H1 (cell line): Measurements from ENCODE around the gene PIGZ. TPM values are rescaled to one million over a fixed set of nuclear protein-coding genes. Genes with fewer than 3 reads are reported as not detected.

Experiments used
- CTCF ChIA-PET: fragments of 300-600 bp; sonication (Branson Sonifier 250); formaldehyde crosslinking; loops from one replicate; lab custom pipeline; 2021; ENCODE audit not compliant: partially characterized antibody; lab: Charles Lee
- POLR2A ChIA-PET: fragments of 300-600 bp; sonication (Branson Sonifier 250); formaldehyde crosslinking; loops from one replicate; lab custom pipeline; 2021; ENCODE audit warnings: inconsistent platforms; ENCODE audit not compliant: partially characterized antibody; lab: Charles Lee
- DNase-seq, 2 experiments: peaks; one replicate each; pipeline versions ENCODE4 v3.0.0 to v3.0.0-alpha.2; 2010 to 2022; ENCODE audit warnings: low spot score in 2 of 2, low read depth in 1 of 2, mixed read lengths in 1 of 2
- FAIRE-seq: peaks from 2 replicates; lab custom pipeline; 2011; peaks lifted over from hg19 to GRCh38; lab: Jason Lieb, UNC
- H2AFZ ChIP-seq: 2 replicates; pipeline ENCODE4 v1.8.1; 2012; ENCODE audit warnings: low read length, inconsistent platforms
- H2AK5ac ChIP-seq: 2 replicates; pipeline ENCODE4 v1.6.1; 2013; ENCODE audit warnings: low read depth, low read length
- H2BK120ac ChIP-seq: replicated peaks from 2 replicates; pipeline ENCODE3; 2013; ENCODE audit warnings: low read depth, low read length, inconsistent platforms
- H2BK12ac ChIP-seq: 2 replicates; pipeline ENCODE4 v1.6.1; 2013; ENCODE audit warnings: low read depth, low read length
- H2BK15ac ChIP-seq: 2 replicates; pipeline ENCODE4 v1.6.1; 2013; ENCODE audit warnings: low read length
- H2BK20ac ChIP-seq: 2 replicates; pipeline ENCODE4 v1.6.1; 2013; ENCODE audit warnings: low read length
- H2BK5ac ChIP-seq: 2 replicates; pipeline ENCODE4 v1.6.1; 2013; ENCODE audit warnings: low read depth, low read length
- H3K14ac ChIP-seq: 2 replicates; pipeline ENCODE4 v1.6.1; 2013; ENCODE audit warnings: inconsistent platforms; ENCODE audit not compliant: insufficient read length
- H3K18ac ChIP-seq: 2 replicates; pipeline ENCODE4 v1.6.1; 2013; ENCODE audit warnings: low read length; ENCODE audit errors: extremely low read depth
- H3K23ac ChIP-seq: 2 replicates; pipeline ENCODE4 v1.6.1; 2013; ENCODE audit warnings: inconsistent platforms; ENCODE audit not compliant: insufficient read length
- H3K23me2 ChIP-seq: 2 replicates; pipeline ENCODE4 v1.6.1; 2013; ENCODE audit warnings: low read depth, low read length
- H3K27ac ChIP-seq: 2 replicates; pipeline ENCODE4 v1.6.1; 2011; ENCODE audit warnings: low read depth, low read length, inconsistent platforms
- H3K27me3 ChIP-seq, 4 experiments: replicated peaks in 1 of 4; 1 replicate in 1 of 4; 2 replicates in 3 of 4; pipeline versions ENCODE4 v1.6.1 to v1.8.1; 2011 to 2013; ENCODE audit warnings: low read length in 3 of 4, mild to moderate bottlenecking in 3 of 4, inconsistent platforms in 2 of 4, mixed read lengths in 2 of 4, moderate library complexity in 1 of 4; ENCODE audit not compliant: control insufficient read depth in 3 of 4, insufficient read depth in 3 of 4; ENCODE audit errors: extremely low read depth in 1 of 4
- H3K36me3 ChIP-seq, 4 experiments: 2 replicates each; pipeline versions ENCODE4 v1.6.1 to v1.8.1; 2011 to 2013; ENCODE audit warnings: mild to moderate bottlenecking in 4 of 4, low read length in 3 of 4, moderate library complexity in 2 of 4, control low read depth in 1 of 4, inconsistent platforms in 1 of 4; ENCODE audit not compliant: insufficient read depth in 4 of 4, control insufficient read depth in 2 of 4
- H3K4ac ChIP-seq: replicated peaks from 2 replicates; pipeline ENCODE3; 2013; ENCODE audit warnings: low read length, low read depth, mixed read lengths, inconsistent platforms; ENCODE audit not compliant: insufficient read length
- H3K4me1 ChIP-seq, 4 experiments: replicated peaks in 1 of 4; 1 replicate in 1 of 4; 2 replicates in 3 of 4; pipeline versions ENCODE4 v1.6.1 to v1.8.1; 2011 to 2013; ENCODE audit warnings: low read length in 3 of 4, inconsistent platforms in 2 of 4, mixed read lengths in 1 of 4; ENCODE audit not compliant: insufficient read depth in 4 of 4, control insufficient read depth in 3 of 4
- H3K4me2 ChIP-seq, 2 experiments: 2 replicates each; pipeline versions ENCODE4 v1.6.1 to v1.8.1; 2011 to 2013; ENCODE audit warnings: low read depth in 2 of 2, low read length in 2 of 2, control low read depth in 1 of 2, inconsistent platforms in 1 of 2, mild to moderate bottlenecking in 1 of 2; ENCODE audit not compliant: insufficient read depth in 1 of 2
- H3K4me3 ChIP-seq, 4 experiments: fragments of 200-600, 300-600 bp in 1 of 4; sonication (generic), shearing (Covaris generic), sonication (Bioruptor Twin) in 1 of 4; 2 replicates each; pipeline versions ENCODE4 v1.5.1 to v1.8.1; 2011 to 2016; ENCODE audit warnings: low read length in 4 of 4, low read depth in 3 of 4, control low read depth in 2 of 4, inconsistent platforms in 2 of 4, mild to moderate bottlenecking in 2 of 4, mixed read lengths in 1 of 4, moderate library complexity in 1 of 4; ENCODE audit not compliant: insufficient read depth in 2 of 4; ENCODE audit errors: extremely low read depth in 1 of 4
- H3K56ac ChIP-seq: replicated peaks from 2 replicates; pipeline ENCODE3; 2013; ENCODE audit warnings: low read depth, mild to moderate bottlenecking, mixed read lengths, low read length, inconsistent platforms; ENCODE audit not compliant: insufficient read length
- H3K79me1 ChIP-seq: 2 replicates; pipeline ENCODE4 v1.6.1; 2013; ENCODE audit warnings: low read depth, low read length, control low read depth
- H3K79me2 ChIP-seq, 2 experiments: 2 replicates each; pipeline versions ENCODE4 v1.6.1 to v1.8.1; 2012 to 2013; ENCODE audit warnings: low read length in 2 of 2, mild to moderate bottlenecking in 2 of 2, inconsistent platforms in 1 of 2; ENCODE audit not compliant: insufficient read depth in 2 of 2, control insufficient read depth in 1 of 2
- H3K9ac ChIP-seq, 4 experiments: replicated peaks in 1 of 4; 1 replicate in 1 of 4; 2 replicates in 3 of 4; pipeline versions ENCODE4 v1.6.1 to v1.8.1; 2011 to 2013; ENCODE audit warnings: low read depth in 3 of 4, low read length in 3 of 4, control low read depth in 2 of 4, mild to moderate bottlenecking in 2 of 4, moderate library complexity in 2 of 4, inconsistent platforms in 1 of 4; ENCODE audit errors: extremely low read depth in 1 of 4
- H3K9me3 ChIP-seq, 2 experiments: 2 replicates each; pipeline versions ENCODE4 v1.6.1 to v1.8.1; 2012 to 2013; ENCODE audit warnings: mild to moderate bottlenecking in 2 of 2, moderate library complexity in 2 of 2, control low read depth in 1 of 2, inconsistent platforms in 1 of 2, low read depth in 1 of 2, low read length in 1 of 2, mixed read lengths in 1 of 2; ENCODE audit not compliant: insufficient read depth in 2 of 2
- H4K20me1 ChIP-seq, 2 experiments: replicated peaks in 1 of 2; 2 replicates each; pipeline versions ENCODE3 to v1.8.1; 2011 to 2013; ENCODE audit warnings: inconsistent platforms in 2 of 2, low read length in 2 of 2, mild to moderate bottlenecking in 1 of 2; ENCODE audit not compliant: insufficient read depth in 2 of 2, control insufficient read depth in 1 of 2
- H4K5ac ChIP-seq: 2 replicates; pipeline ENCODE4 v1.6.1; 2013; ENCODE audit warnings: low read length, low read depth, mixed read lengths, inconsistent platforms; ENCODE audit not compliant: insufficient read length
- H4K8ac ChIP-seq: 2 replicates; pipeline ENCODE4 v1.8.0; 2013; ENCODE audit warnings: mild to moderate bottlenecking, moderate library complexity, low read length, inconsistent platforms; ENCODE audit not compliant: insufficient read depth; ENCODE audit errors: extremely low read depth
- H4K91ac ChIP-seq: replicated peaks from 2 replicates; pipeline ENCODE3; 2013; ENCODE audit warnings: low read length, mixed read lengths, inconsistent platforms; ENCODE audit not compliant: insufficient read length
- BCL11A ChIP-seq, 2 experiments: IDR thresholded peaks; one replicate each; pipeline ENCODE4 v1.6.1; 2011; ENCODE audit warnings: low read depth in 2 of 2, low read length in 2 of 2, mild to moderate bottlenecking in 2 of 2
- FOSL1 ChIP-seq: IDR thresholded peaks from 2 replicates; pipeline ENCODE4 v1.6.1; 2011; ENCODE audit warnings: mild to moderate bottlenecking, low read depth, low read length, moderate library complexity; ENCODE audit not compliant: insufficient read depth
- HDAC2 ChIP-seq, 2 experiments: fragments of 300-600 bp in 1 of 2; sonication (generic) in 1 of 2; IDR thresholded peaks; 2 replicates each; pipeline ENCODE4 v1.6.1; 2011 to 2012; ENCODE audit warnings: low read depth in 2 of 2, low read length in 2 of 2, mild to moderate bottlenecking in 2 of 2, moderate library complexity in 2 of 2, borderline replicate concordance in 1 of 2, inconsistent platforms in 1 of 2
- KDM4A ChIP-seq: IDR thresholded peaks from one replicate; pipeline ENCODE4 v1.7.1; 2012; ENCODE audit warnings: low read depth, mild to moderate bottlenecking, moderate library complexity, low read length, inconsistent platforms; ENCODE audit not compliant: severe bottlenecking
- POU5F1 ChIP-seq: IDR thresholded peaks from 2 replicates; pipeline ENCODE4 v1.6.1; 2011; ENCODE audit warnings: low read depth, mild to moderate bottlenecking, low read length, moderate library complexity
- RAD21 ChIP-seq, 2 experiments: IDR thresholded peaks in 1 of 2; conservative IDR thresholded peaks in 1 of 2; 2 replicates each; pipeline ENCODE4 v1.6.1; 2011; ENCODE audit warnings: low read depth in 2 of 2, low read length in 2 of 2, improper control_type of control experiment in 1 of 2, inconsistent platforms in 1 of 2, mild to moderate bottlenecking in 1 of 2, moderate library complexity in 1 of 2
- SIRT6 ChIP-seq: IDR thresholded peaks from one replicate; pipeline ENCODE4 v1.7.1; 2012; ENCODE audit warnings: low read length, inconsistent platforms
- SIX5 ChIP-seq: IDR thresholded peaks from 2 replicates; pipeline ENCODE4 v1.6.1; 2011; ENCODE audit warnings: mild to moderate bottlenecking, low read depth, low read length
- SUZ12 ChIP-seq: fragments of 200-600 bp; sonication (generic); IDR thresholded peaks from 2 replicates; pipeline ENCODE4 v1.6.1; 2012; ENCODE audit warnings: mild to moderate bottlenecking, inconsistent platforms, low read length, moderate library complexity, mixed read lengths
- TAF1 ChIP-seq: IDR thresholded peaks from 2 replicates; pipeline ENCODE4 v1.6.1; 2011; ENCODE audit warnings: mild to moderate bottlenecking, low read depth, low read length
- WGBS, 2 experiments: shearing (Covaris generic) in 1 of 2; methylation state at CpG; one replicate each; pipeline versions ENCODE4 v1.1.6 to v1.1.7; 2013 to 2015; ENCODE audit warnings: low lambda C conversion rate in 2 of 2, mixed read lengths in 2 of 2, inconsistent platforms in 1 of 2, low coverage in 1 of 2, missing lambda C conversion rate in 1 of 2; ENCODE audit not compliant: insufficient replicate concordance in 2 of 2, insufficient coverage in 1 of 2, insufficient read length in 1 of 2; ENCODE audit errors: extremely low coverage in 1 of 2, missing lambda C conversion rate in 1 of 2; 5-methylcytosine and 5-hydroxymethylcytosine counted together
- polyA plus RNA-seq, 7 experiments: library from polyadenylated mRNA; depleted of rRNA in 3 of 7; stranded (reverse) in 5 of 7; unstranded in 2 of 7; fragments of >200 nt in 5 of 7; fragments of 200-250 nt in 2 of 7; gene quantifications; 1 replicate in 5 of 7; 2 replicates in 1 of 7; 4 replicates in 1 of 7; pipeline versions ENCODE4 v1.2.1 to v1.2.3, GENCODE V29; 2011 to 2013; ENCODE audit warnings: missing spikeins in 2 of 7, mixed read lengths in 2 of 7
- total RNA-seq: library from RNA; stranded (reverse); fragmentation: NEBNext Ultra II Directional; extraction: Animal tissue kit (Norgen Biotek cat#: 25700); gene quantifications from 2 replicates; pipeline ENCODE4 v1.2.1, GENCODE V29; 2021

PIGZ gene
- total and polyA plus RNA-seq, 2 of the 8 experiments (the other 6 are each of a cell fraction or from before 2014, with no cell fraction given), result 0.32 TPM; not detected in 1

DNA sequence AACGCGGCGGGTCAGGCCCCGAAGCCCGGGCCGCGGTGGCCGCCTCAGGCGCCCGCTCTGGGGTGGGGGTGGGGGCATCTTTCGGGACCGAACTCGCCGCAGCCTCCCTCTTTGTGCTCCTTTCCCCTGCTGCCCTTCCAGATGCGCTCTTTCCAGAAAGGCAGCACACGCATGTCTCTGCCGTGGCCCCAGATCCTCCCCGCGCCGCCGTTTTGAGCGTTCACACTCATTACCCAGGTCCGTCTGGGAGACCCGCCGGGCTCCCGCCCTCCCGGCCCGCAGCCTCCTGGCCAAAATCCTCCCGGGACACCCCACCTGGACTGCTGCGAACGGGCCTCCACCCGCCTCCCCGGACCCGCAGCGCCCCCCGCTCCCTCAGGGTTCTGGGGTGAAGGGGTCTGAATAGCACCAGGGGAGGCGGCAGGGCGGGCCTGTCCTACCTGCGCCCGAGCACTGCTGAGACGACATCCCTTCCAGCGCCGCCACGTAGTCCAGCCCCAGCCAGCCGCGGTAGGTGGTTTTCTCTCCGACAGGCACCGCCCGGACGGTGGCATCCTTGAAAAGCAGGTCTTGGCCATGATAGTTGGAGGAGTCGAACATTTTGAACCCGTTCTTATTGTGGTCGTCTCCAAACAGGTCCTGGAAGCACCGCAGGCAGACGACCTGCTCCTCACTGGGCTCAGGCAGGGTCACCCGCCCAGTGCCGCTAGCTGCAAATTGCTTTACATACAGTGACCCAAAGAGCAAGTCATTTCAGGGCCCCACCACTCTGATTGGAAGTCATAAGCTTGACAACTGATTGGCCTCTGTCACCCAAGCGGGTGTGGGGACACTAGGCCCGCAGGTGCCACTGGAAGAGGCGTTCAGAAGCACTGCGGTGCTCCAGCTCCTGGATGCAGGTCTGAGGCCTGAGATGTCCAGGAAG lies 35.1 kb upstream of the PIGZ start:
- Histone ChIP-seq H3K4me1 (peaks cover 3 to 10% (median 6%) of the 10 kb centered on the region in 4 experiments), H4K5ac (no peak overlapping the region), H4K91ac (peak overlapping the region; percentile 20), H3K4me3 (peak overlapping the region; percentile 25 to 79 (median 40)), H3K4me2 (peak overlapping the region; percentile 77 to 82), H3K36me3 (no peaks in the 10 kb centered on the region), H4K20me1 (no peaks in the 10 kb centered on the region), H2BK12ac (0 out of 2 replicates have a peak overlapping the region, but pooled peaks have one; percentile 23), H3K4ac (peak overlapping the region; percentile 36), H3K27me3 (peaks cover 0 to 17% (median 17%) of the 10 kb centered on the region in 4 experiments; a peak in 6 of 7 replicates), H2AFZ (no peak overlapping the region), H2BK120ac (no peak overlapping the region), H3K23me2 (peaks cover 6% of the 10 kb centered on the region), H3K23ac (no peak overlapping the region), H4K8ac (peak overlapping the region; percentile 82; the same call in 1 of the 2 replicates), H2BK15ac (peak overlapping the region; percentile 53; the same call in 1 of the 2 replicates), H3K9ac (peak overlapping the region in 2 of 4 experiments; percentile 57 to 58; a peak in 4 of 7 replicates), H3K79me2 (no peaks in the 10 kb centered on the region), H3K14ac (no peak overlapping the region), H2BK20ac (no peak overlapping the region; the same call in 1 of the 2 replicates), H3K27ac (no peak overlapping the region), H3K79me1 (no peaks in the 10 kb centered on the region), H3K18ac (peak overlapping the region; percentile 60), H2BK5ac (no peak overlapping the region), H3K56ac (no peak overlapping the region), H3K9me3 (no peaks in the 10 kb centered on the region), H2AK5ac (no peak overlapping the region)
- CTCF ChIA-PET, result interaction anchor here (0.8 to 19.7 kb wide), 8 partner anchors 8 to 506 kb away, joined by 3 to 245 read pairs (median 3); partner anchors contain the start of gene MELTF
- DNase-seq, result no peak
- POLR2A ChIA-PET, result interaction anchor here (0.6 to 1.2 kb wide), 4 partner anchors 9 to 17 kb away, joined by 3 to 5 read pairs (median 4); no protein-coding TSS in a partner anchor
- WGBS, 2 experiments, result 32% methylated on average over 24 of the region's 61 CpGs; no CpG with 5 or more reads in 1 of the 2 experiments
- no peak for FAIRE-seq
- TF ChIP-seq BCL11A (IDR thresholded peaks at IDR 0.05; ENCODE audit: low read depth in 2 of 2, low read length in 2 of 2) (no peak), FOSL1 (no peak), TAF1 (peak; percentile 34; the same call in 1 of the 2 replicates), RAD21 (IDR thresholded peaks at IDR 0.05 in 1 of 2, conservative IDR thresholded peaks at IDR 0.05 in 1 of 2; ENCODE audit: low read depth in 2 of 2, low read length in 2 of 2) (peak in 1 of 2 experiments; percentile 1; a peak in 1 of 4 replicates), KDM4A (peak; percentile 66), SUZ12 (peak; percentile 23; the same call in 1 of the 2 replicates), HDAC2 (IDR thresholded peaks at IDR 0.05; ENCODE audit: borderline replicate concordance in 1 of 2, low read depth in 2 of 2, low read length in 2 of 2) (no peak), SIX5 (no peak), POU5F1 (no peak), SIRT6 (no peak)
